ENCODE results near the gene G3BP2. TPM values are rescaled to one million over a fixed set of nuclear protein-coding genes. Genes with fewer than 3 reads are reported as not detected.

The G3BP2 gene
- total and polyA plus RNA-seq, 10 of the 15 experiments (the other 5 are each of a cell fraction or from before 2014, with no cell fraction given), result 22.2 to 176 (median 102) TPM

GRCh38 chr4:75654905-75655304 lies 18.3 kb downstream of the G3BP2 start:
- Histone ChIP-seq H3K4me1 (ENCODE audit: control insufficient read depth, insufficient read depth, low read length) (peaks cover 7% of the 10 kb centered on the region; the same call in 1 of the 2 replicates), H3K79me2 (ENCODE audit: control insufficient read depth, insufficient read depth, low read length) (peaks cover 13% of the 10 kb centered on the region), H3K4me2 (ENCODE audit: control insufficient read depth, insufficient read depth) (no peak overlapping the region), H3K27me3 (replicated peaks in 1 of 2; ENCODE audit: control insufficient read depth in 2 of 2, insufficient read depth in 2 of 2, low read length in 1 of 2) (no peaks in the 10 kb centered on the region), H3K4me3 (no peak overlapping the region), H3K27ac (ENCODE audit: control insufficient read depth, insufficient read depth) (no peak overlapping the region), H3K36me3 (ENCODE audit: control insufficient read depth in 2 of 2, insufficient read depth in 2 of 2, low read length in 1 of 2) (peaks cover 2 to 37% of the 10 kb centered on the region in 2 experiments), H3K9me3 (replicated peaks; ENCODE audit: control insufficient read depth, insufficient read depth, low read length) (no peaks in the 10 kb centered on the region), H4K20me1 (ENCODE audit: control insufficient read depth, insufficient read depth) (no peaks in the 10 kb centered on the region), H3K9ac (ENCODE audit: control insufficient read depth, insufficient read depth, low read length) (no peak overlapping the region), H2AFZ (ENCODE audit: control insufficient read depth, low read depth, low read length) (no peak overlapping the region)
- no peak for DNase-seq (ENCODE audit: low read depth, low spot score)
- no TSS peak for BruUV-seq (replicated peaks)
- in situ Hi-C loops (cut with MboI), result no loop called here
- ChIA-PET CTCF (interaction anchor here (0.8 to 3.9 kb wide), 8 partner anchors 8 to 193 kb away, joined by 3 to 28 read pairs (median 6); partner anchors contain the start of gene USO1), RAD21 (ENCODE audit: unreplicated experiment) (interaction anchor here (0.7 kb wide), 1 partner anchor 61 kb away, joined by 4 read pairs; no protein-coding TSS in a partner anchor), SMC1A (ENCODE audit: uncharacterized antibody, unreplicated experiment) (interaction anchor here (1.0 to 3.3 kb wide), 7 partner anchors 10 to 111 kb away, joined by 3 to 17 read pairs (median 5); partner anchors contain the start of gene USO1), POLR2A (interaction anchor here (2.1 kb wide), 1 partner anchor 17 kb away, joined by 4 read pairs; no protein-coding TSS in a partner anchor)
- WGBS (ENCODE audit: insufficient coverage, insufficient replicate concordance, low lambda C conversion rate, missing lambda C conversion rate), result 58% methylated on average over 1 of the region's 1 CpG
- no peak for FAIRE-seq
- intact Hi-C loops (cut with micrococcal nuclease; ENCODE audit: unreplicated experiment), result no loop called here
- ATAC-seq, result no peak
- no peak for TF ChIP-seq NBN (IDR thresholded peaks at IDR 0.05)
- TF ChIP-seq MYB (IDR thresholded peaks at IDR 0.05; ENCODE audit: borderline replicate concordance, low read depth, low read length), result no peak
- TF ChIP-seq WRNIP1 (IDR thresholded peaks at IDR 0.05; ENCODE audit: borderline replicate concordance, low read depth, low read length), result no peak
- TF ChIP-seq ASH2L (IDR thresholded peaks at IDR 0.05; ENCODE audit: borderline replicate concordance, low read depth), result no peak
- no peak for TF ChIP-seq SUZ12 (IDR thresholded peaks at IDR 0.05; ENCODE audit: unreplicated experiment)
- TF ChIP-seq BCL3 (IDR thresholded peaks at IDR 0.05; ENCODE audit: borderline replicate concordance, insufficient read depth, low read depth, low read length, poor library complexity, severe bottlenecking), result no peak
- no peak for TF ChIP-seq ZSCAN29 (IDR thresholded peaks at IDR 0.05)
- no peak for TF ChIP-seq PAX5 (IDR thresholded peaks at IDR 0.05; ENCODE audit: borderline replicate concordance, low read depth, low read length)
- TF ChIP-seq ZNF592 (IDR thresholded peaks at IDR 0.05), result no peak
- no peak for TF ChIP-seq IRF5 (IDR thresholded peaks at IDR 0.05; ENCODE audit: borderline replicate concordance)
- no peak for TF ChIP-seq SMARCA5 (IDR thresholded peaks at IDR 0.05)
- no peak for TF ChIP-seq POU2F2 (IDR thresholded peaks at IDR 0.05; ENCODE audit: borderline replicate concordance, low read depth, low read length)
- no peak for TF ChIP-seq CREB1 (IDR thresholded peaks at IDR 0.05; ENCODE audit: low read depth)
- TF ChIP-seq SMAD5 (IDR thresholded peaks at IDR 0.05; ENCODE audit: low read depth), result no peak
- no peak for TF ChIP-seq GATAD2B (conservative IDR thresholded peaks at IDR 0.05; ENCODE audit: low read depth)
